ENCODE measurements around the gene UBFD1. TPM values are rescaled to one million over a fixed set of nuclear protein-coding genes. Genes with fewer than 3 reads are reported as not detected.

Gene UBFD1
- total and polyA plus RNA-seq, 2 experiments from 2014 or later, result 66.9 to 277 TPM

DNA sequence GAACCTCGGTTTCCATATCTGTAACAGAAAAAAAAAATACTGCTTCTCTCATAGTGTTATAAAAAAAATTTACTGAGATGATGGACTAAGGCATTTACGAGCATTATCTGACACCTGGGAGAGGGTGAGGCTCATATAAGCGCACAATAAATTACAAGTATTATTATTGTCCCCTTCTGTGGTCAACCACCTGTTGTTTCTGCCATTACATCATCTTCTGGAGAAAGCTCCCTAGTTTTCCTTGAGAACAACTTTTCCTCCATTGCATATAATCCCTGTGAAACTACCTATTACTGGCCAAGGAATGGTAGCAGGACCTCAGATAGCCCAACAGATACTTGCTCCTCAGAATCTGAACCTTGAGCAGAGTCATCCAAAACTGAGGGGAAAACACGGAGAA, 35.6 kb upstream of the UBFD1 start:
- Histone ChIP-seq H3K4me3 (no peak overlapping the region), H3K36me3 (peaks cover 21% of the 10 kb centered on the region), H3K9me3 (ENCODE audit: low read depth) (no peaks in the 10 kb centered on the region), H3K27me3 (no peaks in the 10 kb centered on the region), H3K4me1 (ENCODE audit: low read depth) (no peaks in the 10 kb centered on the region), H3K27ac (no peak overlapping the region)
- no peak for TF ChIP-seq CTCF (IDR thresholded peaks at IDR 0.05; ENCODE audit: low read depth, low read length)
- DNase-seq (ENCODE audit: low read depth in 1 of 2, low spot score in 1 of 2), result no peak

DNA sequence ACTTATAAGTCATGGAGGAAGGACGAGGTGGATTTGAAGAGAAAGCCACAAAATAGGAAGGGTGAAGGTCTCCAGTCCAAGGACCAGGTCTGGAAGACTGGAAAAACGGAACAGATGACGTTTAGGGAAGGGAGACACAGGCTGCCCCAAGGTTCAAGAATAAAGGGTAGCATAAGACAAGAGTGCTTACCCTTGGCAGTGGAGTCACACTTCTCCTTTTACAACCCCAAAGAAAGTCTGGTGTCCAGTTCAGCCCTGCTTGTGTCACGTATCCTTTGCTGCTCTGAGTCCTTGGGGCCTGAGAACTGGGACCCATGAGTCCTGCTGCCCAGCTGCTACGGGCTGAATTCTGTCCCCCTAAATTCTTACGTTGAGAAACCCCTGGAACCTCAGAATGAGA, 34.2 kb upstream of the UBFD1 start:
- Histone ChIP-seq H3K4me3 (no peak overlapping the region), H3K27me3 (no peaks in the 10 kb centered on the region), H3K36me3 (peaks cover 21% of the 10 kb centered on the region), H3K27ac (no peak overlapping the region), H3K4me1 (ENCODE audit: low read depth) (no peaks in the 10 kb centered on the region), H3K9me3 (ENCODE audit: low read depth) (no peaks in the 10 kb centered on the region)
- no peak for DNase-seq (ENCODE audit: low read depth in 1 of 2, low spot score in 1 of 2)
- no peak for TF ChIP-seq CTCF (IDR thresholded peaks at IDR 0.05; ENCODE audit: low read depth, low read length)

DNA sequence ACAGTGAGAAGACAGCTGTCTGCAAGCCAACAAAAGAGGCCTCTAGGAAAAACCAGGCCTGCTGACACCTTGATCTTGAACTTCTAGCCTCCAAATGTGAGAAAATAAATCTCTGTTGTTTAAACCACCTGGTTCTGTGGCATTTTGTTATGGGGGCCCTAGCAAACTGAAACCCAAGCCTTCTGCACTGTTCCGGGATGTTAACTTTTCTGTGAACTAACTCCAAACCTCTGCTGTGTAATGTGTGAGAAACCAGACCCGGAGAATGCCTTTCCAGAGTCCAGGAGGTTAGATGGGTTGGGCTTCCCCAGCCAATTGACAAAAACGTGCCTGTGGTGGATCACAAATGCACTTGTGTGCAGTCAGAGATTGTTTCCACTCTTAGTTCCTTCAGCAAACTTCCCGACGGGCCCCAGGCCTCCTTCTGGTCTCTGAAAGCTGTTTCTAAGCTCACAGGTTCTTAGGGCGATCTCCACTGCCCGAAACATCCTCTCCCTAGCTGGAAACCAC, 33.6 kb upstream of the UBFD1 start:
- no peaks in the 10 kb centered on the region for H3K27me3 ChIP-seq
- no peaks in the 10 kb centered on the region for H3K9me3 ChIP-seq (ENCODE audit: low read depth)
- peaks cover 21% of the 10 kb centered on the region for H3K36me3 ChIP-seq
- no peaks in the 10 kb centered on the region for H3K4me1 ChIP-seq (ENCODE audit: low read depth)
- TF ChIP-seq CTCF (IDR thresholded peaks at IDR 0.05; ENCODE audit: low read depth, low read length), result no peak
- no peak overlapping the region for H3K27ac ChIP-seq
- H3K4me3 ChIP-seq, result no peak overlapping the region
- DNase-seq (ENCODE audit: low read depth in 1 of 2, low spot score in 1 of 2), result no peak

- H3K9me3 ChIP-seq (ENCODE audit: low read depth), result no peaks in the 10 kb centered on the region
- no peaks in the 10 kb centered on the region for H3K4me1 ChIP-seq (ENCODE audit: low read depth)
- no peak for DNase-seq (ENCODE audit: low read depth in 1 of 2, low spot score in 1 of 2)
- no peak overlapping the region for H3K4me3 ChIP-seq
- no peak for TF ChIP-seq CTCF (IDR thresholded peaks at IDR 0.05; ENCODE audit: low read depth, low read length)
- H3K36me3 ChIP-seq, result peaks cover 23% of the 10 kb centered on the region
- no peaks in the 10 kb centered on the region for H3K27me3 ChIP-seq
- no peak overlapping the region for H3K27ac ChIP-seq
Observed at GRCh38 chr16:23524886-23525285, 32.6 kb upstream of the UBFD1 start.

- H3K27me3 ChIP-seq, result no peaks in the 10 kb centered on the region
- no peaks in the 10 kb centered on the region for H3K9me3 ChIP-seq (ENCODE audit: low read depth)
- no peak for DNase-seq (ENCODE audit: low read depth in 1 of 2, low spot score in 1 of 2)
- H3K4me3 ChIP-seq, result no peak overlapping the region
- peaks cover 28% of the 10 kb centered on the region for H3K36me3 ChIP-seq
- no peak for TF ChIP-seq CTCF (IDR thresholded peaks at IDR 0.05; ENCODE audit: low read depth, low read length)
- H3K27ac ChIP-seq, result no peak overlapping the region
- no peaks in the 10 kb centered on the region for H3K4me1 ChIP-seq (ENCODE audit: low read depth)
Observed at GRCh38 chr16:23527961-23528643, 29.4 kb upstream of the UBFD1 start.
